HCT116 (cell line): Measurements from ENCODE around the gene MTMR12. TPM values are rescaled to one million over a fixed set of nuclear protein-coding genes. Genes with fewer than 3 reads are reported as not detected.

Experiments
- ATAC-seq: fragments of 200-7000 bp; cut with Tn5 transposase; 2 replicates; pipeline ENCODE4 v1.9.1; 2020; ENCODE audit warnings: mild to moderate bottlenecking, moderate library complexity
- BruUV-seq: library from RNA; stranded (reverse); fragments of 400-500 nt; replicated peaks from 2 replicates; lab custom pipeline; 2021; lab: Mats Ljungman, UMichigan
- CTCF ChIA-PET: fragments of 300-600 bp; sonication (Branson Sonifier 250); formaldehyde crosslinking; loops from one replicate; lab custom pipeline; 2021; ENCODE audit warnings: antibody characterized with exemption; lab: Charles Lee
- POLR2A ChIA-PET: fragments of 300-600, 350-600 bp; sonication (Branson Sonifier 250); formaldehyde crosslinking; loops from one replicate; lab custom pipeline; 2021; ENCODE audit warnings: antibody characterized with exemption; lab: Charles Lee
- RAD21 ChIA-PET, 2 experiments: fragments of 300-600 bp; sonication (Branson Sonifier 250); formaldehyde crosslinking; loops; one replicate each; lab custom pipeline; 2023; ENCODE audit warnings: low total read pairs in 2 of 2; ENCODE audit not compliant: uncharacterized antibody in 2 of 2, unreplicated experiment in 2 of 2, low non-redundant PET in 1 of 2; lab: Charles Lee
- DNase-seq: peaks from one replicate; pipeline ENCODE4 v3.0.0-alpha.2; 2010; ENCODE audit warnings: low read depth, low spot score
- H2AFZ ChIP-seq: fragments of 200-600 bp; shearing (Covaris generic), sonication (generic); 2 replicates; pipeline ENCODE4 v1.6.1; 2017; ENCODE audit warnings: low read depth, mixed run types, mixed read lengths, antibody characterized with exemption, low read length; ENCODE audit not compliant: poor library complexity, severe bottlenecking
- H3K27ac ChIP-seq: 2 replicates; pipeline ENCODE4 v1.5.1; 2012; ENCODE audit warnings: low read depth, low read length
- H3K27me3 ChIP-seq: fragments of 200-600 bp; sonication (generic); 2 replicates; pipeline ENCODE4 v1.6.1; 2016; ENCODE audit warnings: mixed run types, low read length, mixed read lengths; ENCODE audit not compliant: insufficient read depth
- H3K36me3 ChIP-seq, 2 experiments: fragments of 200-500 bp in 1 of 2; fragments of 200-600 bp in 1 of 2; sonication (Bioruptor generic) in 1 of 2; sonication (generic) in 1 of 2; 2 replicates each; pipeline versions ENCODE4 v1.5.1 to v1.6.1; 2014 to 2016; ENCODE audit warnings: low read length in 2 of 2, inconsistent platforms in 1 of 2, mixed read lengths in 1 of 2, mixed run types in 1 of 2; ENCODE audit not compliant: insufficient read depth in 2 of 2, control insufficient read depth in 1 of 2
- H3K4me1 ChIP-seq, 2 experiments: fragments of 200-600 bp in 1 of 2; sonication (generic) in 1 of 2; 2 replicates each; pipeline versions ENCODE4 v1.5.1 to v1.6.1; 2012 to 2017; ENCODE audit warnings: low read length in 2 of 2, inconsistent platforms in 1 of 2, mild to moderate bottlenecking in 1 of 2, mixed read lengths in 1 of 2, mixed run types in 1 of 2, moderate library complexity in 1 of 2; ENCODE audit not compliant: insufficient read depth in 2 of 2, control insufficient read depth in 1 of 2
- H3K4me2 ChIP-seq: fragments of 200-600 bp; sonication (generic); 2 replicates; pipeline ENCODE4 v1.6.1; 2017; ENCODE audit warnings: mixed run types, low read length, mixed read lengths
- H3K4me3 ChIP-seq, 2 experiments: fragments of 200-600 bp in 1 of 2; sonication (generic) in 1 of 2; replicated peaks in 1 of 2; 2 replicates each; pipeline ENCODE4 v1.5.1; 2011 to 2016; ENCODE audit warnings: low read length in 2 of 2, control low read depth in 1 of 2, low read depth in 1 of 2, mild to moderate bottlenecking in 1 of 2, mixed read lengths in 1 of 2, mixed run types in 1 of 2
- H3K79me2 ChIP-seq: fragments of 200-600 bp; sonication (generic); 2 replicates; pipeline ENCODE4 v1.6.1; 2017; ENCODE audit warnings: mild to moderate bottlenecking, mixed run types, low read length, moderate library complexity, mixed read lengths; ENCODE audit not compliant: insufficient read depth
- H3K9ac ChIP-seq: fragments of 200-600 bp; sonication (generic); 2 replicates; pipeline ENCODE4 v1.6.1; 2016; ENCODE audit warnings: low read length, mixed read lengths
- H3K9me2 ChIP-seq: fragments of 200-600 bp; sonication (generic), shearing (Covaris generic); 2 replicates; pipeline ENCODE4 v1.6.1; 2017; ENCODE audit warnings: mixed run types, mild to moderate bottlenecking, moderate library complexity; ENCODE audit not compliant: insufficient read depth
- H3K9me3 ChIP-seq, 2 experiments: fragments of 200-500 bp in 1 of 2; fragments of 200-600 bp in 1 of 2; sonication (Bioruptor generic) in 1 of 2; sonication (generic) in 1 of 2; 2 replicates each; pipeline ENCODE4 v1.6.1; 2014 to 2017; ENCODE audit warnings: low read length in 2 of 2, mixed read lengths in 2 of 2, inconsistent platforms in 1 of 2, low read depth in 1 of 2, mild to moderate bottlenecking in 1 of 2, mixed run types in 1 of 2, moderate library complexity in 1 of 2; ENCODE audit not compliant: control insufficient read depth in 1 of 2, insufficient read depth in 1 of 2
- H4K20me1 ChIP-seq: fragments of 200-600 bp; sonication (generic), shearing (Covaris generic); 2 replicates; pipeline ENCODE4 v1.6.1; 2017; ENCODE audit warnings: mixed run types, mild to moderate bottlenecking, moderate library complexity; ENCODE audit not compliant: insufficient read depth
- ATF3 ChIP-seq: IDR thresholded peaks from 2 replicates; pipeline ENCODE4 v1.6.1; 2012
- CBX3 ChIP-seq: IDR thresholded peaks from 2 replicates; pipeline ENCODE4 v1.6.1; 2012; ENCODE audit warnings: low read depth
- CEBPB ChIP-seq: IDR thresholded peaks from 2 replicates; pipeline ENCODE4 v1.6.1; 2012; ENCODE audit warnings: low read depth
- EGR1 ChIP-seq: IDR thresholded peaks from 2 replicates; pipeline ENCODE4 v1.6.1; 2012; ENCODE audit warnings: low read depth
- ELF1 ChIP-seq: IDR thresholded peaks from 2 replicates; pipeline ENCODE4 v1.6.1; 2012; ENCODE audit warnings: low read depth, borderline replicate concordance
- EZH2 ChIP-seq: fragments of 200-600 bp; sonication (generic); IDR thresholded peaks from 2 replicates; pipeline ENCODE4 v1.6.1; 2017; ENCODE audit warnings: antibody characterized with exemption, mixed run types
- EZH2phosphoT487 ChIP-seq: fragments of 200-600 bp; IDR thresholded peaks from 2 replicates; pipeline ENCODE4 v1.6.1; 2018; ENCODE audit warnings: antibody characterized with exemption, borderline replicate concordance
- FOSL1 ChIP-seq: IDR thresholded peaks from 2 replicates; pipeline ENCODE4 v1.6.1; 2012; ENCODE audit warnings: low read depth
- JUND ChIP-seq: IDR thresholded peaks from 2 replicates; pipeline ENCODE4 v1.6.1; 2012
- MAX ChIP-seq: IDR thresholded peaks from 2 replicates; pipeline ENCODE4 v1.6.1; 2012
- POLR2A ChIP-seq: IDR thresholded peaks from 2 replicates; pipeline ENCODE4 v1.7.0; 2011; ENCODE audit warnings: borderline replicate concordance; ENCODE audit not compliant: insufficient read depth, insufficient read length; ENCODE audit errors: extremely low read depth
- POLR2AphosphoS5 ChIP-seq: IDR thresholded peaks from 2 replicates; pipeline ENCODE4 v1.6.1; 2011; ENCODE audit warnings: mild to moderate bottlenecking, low read depth, low read length, moderate library complexity
- RAD21 ChIP-seq: IDR thresholded peaks from 2 replicates; pipeline ENCODE4 v1.6.1; 2012; ENCODE audit warnings: low read depth, mild to moderate bottlenecking
- REST ChIP-seq: IDR thresholded peaks from 2 replicates; pipeline ENCODE4 v1.6.1; 2012; ENCODE audit warnings: low read depth
- SIN3A ChIP-seq: IDR thresholded peaks from 2 replicates; pipeline ENCODE4 v1.6.1; 2012; ENCODE audit warnings: low read depth
- SRF ChIP-seq: IDR thresholded peaks from 2 replicates; pipeline ENCODE4 v1.6.1; 2012; ENCODE audit warnings: low read depth
- TCF7L2 ChIP-seq: IDR thresholded peaks from 2 replicates; pipeline ENCODE4 v1.7.0; 2011; ENCODE audit warnings: borderline replicate concordance, inconsistent platforms; ENCODE audit not compliant: insufficient read depth, insufficient read length; ENCODE audit errors: extremely low read depth
- YY1 ChIP-seq: IDR thresholded peaks from 2 replicates; pipeline ENCODE4 v1.6.1; 2011; ENCODE audit warnings: low read length, low read depth, moderate library complexity, mild to moderate bottlenecking; ENCODE audit not compliant: insufficient replicate concordance; ENCODE audit errors: extremely low read depth
- ZBTB33 ChIP-seq: IDR thresholded peaks from 2 replicates; pipeline ENCODE4 v1.6.1; 2011; ENCODE audit warnings: mild to moderate bottlenecking, low read length, moderate library complexity; ENCODE audit not compliant: insufficient replicate concordance; ENCODE audit errors: extremely low read depth
- intact Hi-C: fragments of 100-400 bp; cut with micrococcal nuclease; formaldehyde crosslinking; loops from 2 replicates; pipeline ENCODE4 v1.10.0; 2022
- total RNA-seq: library from RNA; stranded (reverse); gene quantifications from one replicate; pipeline ENCODE4 v1.2.1, GENCODE V29; 2021; ENCODE audit not compliant: unreplicated experiment

MTMR12 gene
- total RNA-seq, 1 experiment from 2014 or later, result 27.3 TPM

GRCh38 chr5:32283539-32284377 lies 29.0 kb downstream of the MTMR12 start (continued):
- TF ChIP-seq ATF3, result no peak
- no peak for TF ChIP-seq TCF7L2

GRCh38 chr5:32283061-32283460 lies 29.7 kb downstream of the MTMR12 start:
- Histone ChIP-seq H3K4me1 (peaks cover 0 to 11% of the 10 kb centered on the region in 2 experiments; a peak in 1 of 4 replicates), H3K9me3 (no peaks in the 10 kb centered on the region), H3K36me3 (no peaks in the 10 kb centered on the region), H4K20me1 (0 out of 2 replicates have a peak, but pooled peaks cover 3% of the 10 kb centered on the region), H3K27me3 (no peaks in the 10 kb centered on the region), H3K4me3 (no peak overlapping the region), H3K27ac (no peak overlapping the region), H3K9me2 (no peaks in the 10 kb centered on the region), H3K9ac (no peak overlapping the region), H2AFZ (no peak overlapping the region), H3K4me2 (no peak overlapping the region), H3K79me2 (peaks cover 25% of the 10 kb centered on the region; the same call in 1 of the 2 replicates)
- TF ChIP-seq CEBPB (no peak), TCF7L2 (no peak), SRF (no peak), FOSL1 (no peak), EZH2phosphoT487 (no peak), REST (no peak), RAD21 (no peak), CBX3 (no peak), ELF1 (no peak), JUND (no peak), EGR1 (no peak), MAX (no peak), SIN3A (no peak), POLR2A (no peak), ZBTB33 (no peak), POLR2AphosphoS5 (no peak), EZH2 (no peak), YY1 (no peak)
- ChIA-PET RAD21 (no interaction called here), CTCF (no interaction called here), POLR2A (no interaction called here)
- DNase-seq (no peak), ATAC-seq (no peak)
- no TSS peak for BruUV-seq
- intact Hi-C loops, result no loop called here
